HEK293 (cell line): Measurements from ENCODE around the gene ZNF687.

Source experiments
- CTCF ChIA-PET: fragments of 350-600 bp; formaldehyde crosslinking; extraction: SDS; loops from one replicate; lab custom pipeline; 2021; ENCODE audit warnings: antibody characterized with exemption; lab: Yijun Ruan, JAX
- POLR2A ChIA-PET: fragments of 300-600 bp; formaldehyde crosslinking; extraction: SDS; loops from one replicate; lab custom pipeline; 2020; ENCODE audit warnings: antibody characterized with exemption, inconsistent platforms; lab: Yijun Ruan, JAX
- H3K27ac ChIP-seq: fragments of 200-500 bp; sonication (Bioruptor generic); 2 replicates; pipeline ENCODE4 v1.5.1; 2014; ENCODE audit warnings: low read depth, low read length, control low read depth, inconsistent platforms; ENCODE audit errors: extremely low read depth
- H3K36me3 ChIP-seq, 2 experiments: fragments of 200-500 bp in 1 of 2; sonication (Bioruptor generic) in 1 of 2; 1 replicate in 1 of 2; 2 replicates in 1 of 2; pipeline ENCODE4 v1.5.1; 2014 to 2017; ENCODE audit warnings: inconsistent platforms in 2 of 2, low read length in 2 of 2; ENCODE audit not compliant: control insufficient read depth in 2 of 2, insufficient read depth in 1 of 2
- H3K4me1 ChIP-seq: fragments of 200-500 bp; sonication (Bioruptor generic); 2 replicates; pipeline ENCODE4 v1.5.1; 2014; ENCODE audit warnings: mild to moderate bottlenecking, low read length, inconsistent platforms; ENCODE audit not compliant: control insufficient read depth, insufficient read depth
- H3K4me3 ChIP-seq: 2 replicates; pipeline ENCODE4 v1.5.1; 2011; ENCODE audit warnings: low read depth, mild to moderate bottlenecking, control low read depth, low read length, moderate library complexity
- H3K9me3 ChIP-seq: fragments of 200-500 bp; sonication (Bioruptor generic); 2 replicates; pipeline ENCODE4 v1.5.1; 2014; ENCODE audit warnings: low read depth, low read length, inconsistent platforms; ENCODE audit not compliant: control insufficient read depth, insufficient read depth
- ATF2 ChIP-seq: fragments of 450-650 bp; formaldehyde crosslinking; IDR thresholded peaks from 2 replicates; pipeline ENCODE4 v1.5.1; 2016; ENCODE audit warnings: missing biosample characterization, missing genetic modification characterization, low read depth
- HOXC10 ChIP-seq: sonication (generic); formaldehyde crosslinking; IDR thresholded peaks from 2 replicates; pipeline ENCODE4 v1.8.1; 2023; ENCODE audit warnings: mild to moderate bottlenecking, missing genetic modification reagents
- HOXD13 ChIP-seq: sonication (generic); formaldehyde crosslinking; IDR thresholded peaks from 2 replicates; pipeline ENCODE4 v1.8.0; 2022; ENCODE audit warnings: missing genetic modification reagents, borderline replicate concordance
- PRDM1 ChIP-seq: fragments of 450-650 bp; formaldehyde crosslinking; IDR thresholded peaks from 2 replicates; pipeline ENCODE4; 2016; ENCODE audit warnings: missing biosample characterization, missing genetic modification characterization
- ZBTB21 ChIP-seq: fragments of 450-650 bp; formaldehyde crosslinking; IDR thresholded peaks from 2 replicates; pipeline ENCODE4 v1.5.1; 2017; ENCODE audit warnings: missing biosample characterization, missing genetic modification characterization
- ZBTB44 ChIP-seq: fragments of 450-650 bp; IDR thresholded peaks from 2 replicates; pipeline ENCODE4 v1.5.1; 2018; ENCODE audit warnings: missing biosample characterization, mild to moderate bottlenecking, missing genetic modification characterization
- ZFP41 ChIP-seq: fragments of 450-650 bp; formaldehyde crosslinking; IDR thresholded peaks from 2 replicates; pipeline ENCODE4 v1.5.1; 2016; ENCODE audit warnings: missing biosample characterization, missing genetic modification characterization, borderline replicate concordance
- ZNF169 ChIP-seq: fragments of 450-650 bp; formaldehyde crosslinking; IDR thresholded peaks from 2 replicates; pipeline ENCODE4 v1.5.1; 2016; ENCODE audit warnings: missing biosample characterization, missing genetic modification characterization
- ZNF19 ChIP-seq: fragments of 450-650 bp; formaldehyde crosslinking; IDR thresholded peaks from 2 replicates; pipeline ENCODE4; 2016; ENCODE audit warnings: missing biosample characterization, missing genetic modification characterization, low read depth
- ZNF335 ChIP-seq: fragments of 450-650 bp; formaldehyde crosslinking; conservative IDR thresholded peaks from 2 replicates; pipeline ENCODE4 v1.5.1; 2016; ENCODE audit warnings: missing biosample characterization, missing genetic modification characterization
- ZNF350 ChIP-seq: fragments of 450-650 bp; formaldehyde crosslinking; IDR thresholded peaks from 2 replicates; pipeline ENCODE4 v1.5.0; 2017; ENCODE audit warnings: missing biosample characterization, mild to moderate bottlenecking, missing genetic modification characterization
- ZNF473 ChIP-seq: fragments of 450-650 bp; formaldehyde crosslinking; IDR thresholded peaks from 2 replicates; pipeline ENCODE4 v1.5.1; 2017; ENCODE audit warnings: missing biosample characterization, missing genetic modification characterization
- ZNF488 ChIP-seq: fragments of 450-650 bp; formaldehyde crosslinking; IDR thresholded peaks from 2 replicates; pipeline ENCODE4 v1.5.1; 2016; ENCODE audit warnings: missing biosample characterization, missing genetic modification characterization
- ZNF544 ChIP-seq: fragments of 450-650 bp; formaldehyde crosslinking; IDR thresholded peaks from 2 replicates; pipeline ENCODE4 v1.5.0; 2017; ENCODE audit warnings: missing biosample characterization, missing genetic modification characterization
- ZNF558 ChIP-seq: fragments of 450-650 bp; formaldehyde crosslinking; IDR thresholded peaks from 2 replicates; pipeline ENCODE4 v1.5.1; 2016; ENCODE audit warnings: missing biosample characterization, missing genetic modification characterization
- ZNF660 ChIP-seq: fragments of 450-650 bp; IDR thresholded peaks from 2 replicates; pipeline ENCODE4 v1.5.1; 2018; ENCODE audit warnings: missing biosample characterization, mild to moderate bottlenecking, missing genetic modification characterization
- ZNF76 ChIP-seq: fragments of 450-650 bp; formaldehyde crosslinking; IDR thresholded peaks from 2 replicates; pipeline ENCODE4; 2016; ENCODE audit warnings: low read depth, missing biosample characterization, missing genetic modification characterization, borderline replicate concordance
- ZNF830 ChIP-seq: fragments of 450-650 bp; IDR thresholded peaks from 2 replicates; pipeline ENCODE4 v1.5.0; 2018; ENCODE audit warnings: missing biosample characterization, missing genetic modification characterization, low read depth, mild to moderate bottlenecking, moderate library complexity
- TF ChIP-seq, protein P1 (sequence below): fragments of 450-650 bp; formaldehyde crosslinking; IDR thresholded peaks from 2 replicates; pipeline ENCODE4 v1.5.1; 2017; ENCODE audit warnings: missing biosample characterization, missing genetic modification characterization

Gene ZNF687

GRCh38 chr1:151318975-151319374 is 36.9 kb downstream of the ZNF687 start (continued):
- TF ChIP-seq, protein P1, sequence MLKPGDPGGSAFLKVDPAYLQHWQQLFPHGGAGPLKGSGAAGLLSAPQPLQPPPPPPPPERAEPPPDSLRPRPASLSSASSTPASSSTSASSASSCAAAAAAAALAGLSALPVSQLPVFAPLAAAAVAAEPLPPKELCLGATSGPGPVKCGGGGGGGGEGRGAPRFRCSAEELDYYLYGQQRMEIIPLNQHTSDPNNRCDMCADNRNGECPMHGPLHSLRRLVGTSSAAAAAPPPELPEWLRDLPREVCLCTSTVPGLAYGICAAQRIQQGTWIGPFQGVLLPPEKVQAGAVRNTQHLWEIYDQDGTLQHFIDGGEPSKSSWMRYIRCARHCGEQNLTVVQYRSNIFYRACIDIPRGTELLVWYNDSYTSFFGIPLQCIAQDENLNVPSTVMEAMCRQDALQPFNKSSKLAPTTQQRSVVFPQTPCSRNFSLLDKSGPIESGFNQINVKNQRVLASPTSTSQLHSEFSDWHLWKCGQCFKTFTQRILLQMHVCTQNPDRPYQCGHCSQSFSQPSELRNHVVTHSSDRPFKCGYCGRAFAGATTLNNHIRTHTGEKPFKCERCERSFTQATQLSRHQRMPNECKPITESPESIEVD (tag by site-specific recombination), result no peak
- no peak for TF ChIP-seq ZNF350 (tag by site-specific recombination)
- TF ChIP-seq ZNF544, result no peak
- TF ChIP-seq ZFP41, result no peak
- TF ChIP-seq HOXD13 (CRISPR knock-in tag), result no peak
- TF ChIP-seq ZNF76, result no peak
- TF ChIP-seq ZBTB21 (tag by site-specific recombination), result no peak
- no peak for TF ChIP-seq ZNF19 (tag by site-specific recombination)
- TF ChIP-seq ZNF335 (tag by site-specific recombination), result no peak

DNA sequence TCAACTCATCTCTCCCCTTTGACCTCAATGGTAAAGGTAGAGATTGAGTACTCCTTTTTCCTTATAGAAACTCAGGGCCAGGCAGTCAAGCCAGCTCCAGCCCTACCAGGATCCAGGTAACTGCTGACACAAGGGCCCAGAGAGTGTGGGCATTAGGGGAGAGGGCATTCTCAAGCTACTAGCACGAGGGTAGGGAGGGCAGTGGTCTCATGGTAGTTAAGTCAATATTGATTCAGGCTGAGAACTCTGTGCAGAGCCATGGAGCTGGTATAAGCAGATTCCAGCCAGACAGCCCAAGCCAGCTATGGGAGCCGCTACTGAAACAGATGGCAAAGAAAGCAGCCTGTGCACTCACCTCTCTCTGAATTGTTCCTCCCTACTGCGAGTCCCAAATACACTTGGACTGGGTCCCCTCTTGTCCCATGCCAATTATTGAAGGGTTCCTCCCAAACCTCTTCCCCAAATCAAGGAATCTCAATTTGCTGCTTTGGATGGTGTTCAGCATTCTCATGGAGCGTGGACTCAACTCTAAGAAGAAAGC is 42.4 kb downstream of the ZNF687 start:
- no peak overlapping the region for H3K4me3 ChIP-seq
- no peaks in the 10 kb centered on the region for H3K9me3 ChIP-seq
- peaks cover 4 to 57% of the 10 kb centered on the region in 2 experiments for H3K36me3 ChIP-seq
- peaks cover 3% of the 10 kb centered on the region; the same call in 1 of the 2 replicates for H3K4me1 ChIP-seq
- POLR2A ChIA-PET, result interaction anchor here (0.6 to 7.8 kb wide), 3 partner anchors 12 to 302 kb away, joined by 3 to 56 read pairs (median 6); no protein-coding TSS in a partner anchor
- CTCF ChIA-PET, result interaction anchor here (1.0 to 6.3 kb wide), 3 partner anchors 16 to 24 kb away, joined by 5 to 28 read pairs (median 20); no protein-coding TSS in a partner anchor
- no peak for TF ChIP-seq ZFP41
- no peak for TF ChIP-seq ZNF488 (tag by site-specific recombination)
- TF ChIP-seq HOXC10 (CRISPR knock-in tag), result no peak
- no peak for TF ChIP-seq ATF2 (tag by site-specific recombination)
- no peak for TF ChIP-seq HOXD13 (CRISPR knock-in tag)
- TF ChIP-seq ZNF660 (tag by site-specific recombination), result no peak
- TF ChIP-seq ZNF830 (tag by site-specific recombination), result no peak
- no peak for TF ChIP-seq ZNF169 (tag by site-specific recombination)
- TF ChIP-seq ZBTB44 (tag by site-specific recombination), result no peak
- H3K27ac ChIP-seq, result no peak overlapping the region

DNA sequence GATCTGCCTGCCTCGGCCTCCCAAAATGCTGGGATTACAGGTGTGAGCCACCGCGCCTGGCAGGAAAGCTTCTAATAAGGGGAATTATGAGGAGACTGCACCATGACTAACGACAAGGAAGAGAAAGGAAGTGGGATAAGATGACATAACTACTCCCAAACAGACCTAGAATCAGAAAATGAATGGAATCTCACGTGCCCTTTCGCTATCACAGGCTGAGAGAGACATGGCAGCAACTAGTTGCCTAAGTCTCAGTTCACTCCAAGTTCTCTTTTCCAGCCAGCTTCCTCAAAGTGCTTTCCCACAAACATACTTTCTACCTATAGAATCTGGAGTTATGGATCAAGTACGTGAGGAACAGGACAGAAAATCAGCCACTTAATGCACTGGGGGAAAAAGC is 43.1 kb downstream of the ZNF687 start:
- TF ChIP-seq ZNF558 (tag by site-specific recombination), result no peak
- 0 out of 2 replicates have a peak, but pooled peaks have one; percentile 62 for TF ChIP-seq PRDM1 (tag by site-specific recombination)
- TF ChIP-seq ZNF473 (tag by site-specific recombination), result no peak
- TF ChIP-seq, all 188 proteins: peak for 1
- ChIA-PET CTCF (interaction anchor here (3.1 to 6.3 kb wide), 2 partner anchors 15 to 24 kb away, joined by 20 to 28 read pairs; no protein-coding TSS in a partner anchor), POLR2A (interaction anchor here (1.7 to 7.8 kb wide), 2 partner anchors 12 to 44 kb away, joined by 3 to 56 read pairs; no protein-coding TSS in a partner anchor)
- H3K27ac ChIP-seq, result no peak overlapping the region
- no peak overlapping the region for H3K4me3 ChIP-seq
- peaks cover 3% of the 10 kb centered on the region; the same call in 1 of the 2 replicates for H3K4me1 ChIP-seq
- peaks cover 4 to 49% of the 10 kb centered on the region in 2 experiments for H3K36me3 ChIP-seq
- no peaks in the 10 kb centered on the region for H3K9me3 ChIP-seq
